Uterus (tissue), 4 donors: ENCODE data around the gene N4BP3. TPM values are rescaled to one million over a fixed set of nuclear protein-coding genes. Genes with fewer than 3 reads are reported as not detected.

Experiments
- DNase-seq, 2 donors: peaks; one replicate each; pipeline ENCODE4 v3.0.0-alpha.2; 2019 to 2020
- H3K27ac ChIP-seq, 2 donors: fragments of 200-600 bp; sonication (generic); 1 replicate in 1 of 2; 2 replicates in 1 of 2; pipeline ENCODE4 v1.5.1; 2016 to 2018
- H3K27me3 ChIP-seq, 2 donors: fragments of 200-600 bp; sonication (generic); one replicate each; pipeline ENCODE4 v1.5.1; 2018 to 2019; ENCODE audit warnings: control low read depth in 1 of 2
- H3K36me3 ChIP-seq, 2 donors: fragments of 200-600 bp; sonication (generic); one replicate each; pipeline ENCODE4 v1.5.1; 2019; ENCODE audit warnings: control low read depth in 1 of 2
- H3K4me1 ChIP-seq, 2 donors: fragments of 200-600 bp; sonication (generic); one replicate each; pipeline ENCODE4 v1.5.1; 2018 to 2019; ENCODE audit warnings: control low read depth in 1 of 2
- H3K4me3 ChIP-seq, 2 donors: fragments of 200-600 bp; sonication (generic); 1 replicate in 1 of 2; 2 replicates in 1 of 2; pipeline ENCODE4 v1.5.1; 2018 to 2019; ENCODE audit warnings: mild to moderate bottlenecking in 1 of 2
- H3K9me3 ChIP-seq, 2 donors: fragments of 200-600 bp; sonication (generic); one replicate each; pipeline ENCODE4 v1.5.1; 2019; ENCODE audit warnings: control low read depth in 1 of 2
- CTCF ChIP-seq, 4 experiments: fragments of 200-600 bp in 2 of 4; fragments of 450-650 bp in 2 of 4; sonication (generic) in 2 of 4; IDR thresholded peaks; one replicate each; pipeline ENCODE4 v1.5.1; 2016 to 2019; ENCODE audit warnings: antibody characterized with exemption in 4 of 4, mild to moderate bottlenecking in 2 of 4, moderate library complexity in 1 of 4
- POLR2A ChIP-seq, 2 donors: fragments of 450-650 bp; IDR thresholded peaks; one replicate each; pipeline ENCODE4 v1.6.1; 2016; ENCODE audit warnings: antibody characterized with exemption in 2 of 2, mild to moderate bottlenecking in 1 of 2, moderate library complexity in 1 of 2
- intact Hi-C: fragments of 100-400 bp; cut with DNase I; formaldehyde crosslinking; loops from one replicate; pipeline ENCODE4 v1.15.1; 2023; ENCODE audit warnings: low total_unique reads
- total RNA-seq, 4 donors: library from RNA; depleted of rRNA in 3 of 4; stranded (reverse); fragments of >200 nt in 3 of 4; gene quantifications; one replicate each; pipeline versions ENCODE4 v1.1.0 to v1.2.4, GENCODE V29; 2014 to 2023
- donor health status: DM: yes; HTN: yes; CAD: no.

Gene N4BP3
- total RNA-seq, 4 donors from 2014 or later: 0.59 to 9.6 (median 1.6) TPM

GRCh38 chr5:178108446-178108845 is 4.9 kb upstream of the N4BP3 start:
- H3K9me3 ChIP-seq: no peaks in the 10 kb centered on the region
- TF ChIP-seq POLR2A (IDR thresholded peaks at IDR 0.05) (no peak), CTCF (IDR thresholded peaks at IDR 0.05) (no peak)
- H3K27me3 ChIP-seq: no peaks in the 10 kb centered on the region
- no peak for DNase-seq
- intact Hi-C loops: no loop called here
- H3K4me1 ChIP-seq: peaks cover 0 to 5% of the 10 kb centered on the region in 2 donors
- H3K4me3 ChIP-seq: no peak overlapping the region
- H3K27ac ChIP-seq: no peak overlapping the region
- no peaks in the 10 kb centered on the region for H3K36me3 ChIP-seq

GRCh38 chr5:178108966-178109365 is 4.4 kb upstream of the N4BP3 start:
- TF ChIP-seq CTCF (IDR thresholded peaks at IDR 0.05) (no peak), POLR2A (IDR thresholded peaks at IDR 0.05) (no peak)

GRCh38 chr5:178110511-178110910 is 2.8 kb upstream of the N4BP3 start:
- intact Hi-C loops: no loop called here
- Histone ChIP-seq H3K4me1 (peaks cover 0 to 11% of the 10 kb centered on the region in 2 donors), H3K9me3 (no peaks in the 10 kb centered on the region), H3K27ac (no peak overlapping the region), H3K27me3 (no peaks in the 10 kb centered on the region), H3K36me3 (no peaks in the 10 kb centered on the region), H3K4me3 (no peak overlapping the region)
- DNase-seq: no peak
- TF ChIP-seq POLR2A (IDR thresholded peaks at IDR 0.05): no peak
- TF ChIP-seq CTCF (IDR thresholded peaks at IDR 0.05): no peak

More at GRCh38 chr5:178108966-178109365, 4.4 kb upstream of the N4BP3 start:
- Histone ChIP-seq H3K4me1 (peaks cover 0 to 10% of the 10 kb centered on the region in 2 donors), H3K27ac (no peak overlapping the region), H3K9me3 (no peaks in the 10 kb centered on the region), H3K4me3 (no peak overlapping the region), H3K36me3 (no peaks in the 10 kb centered on the region), H3K27me3 (no peaks in the 10 kb centered on the region)
- intact Hi-C loops: no loop called here
- DNase-seq: no peak

- H3K9me3 ChIP-seq: no peaks in the 10 kb centered on the region
- no peak for TF ChIP-seq POLR2A (IDR thresholded peaks at IDR 0.05)
- no peak for TF ChIP-seq CTCF (IDR thresholded peaks at IDR 0.05)
- no peaks in the 10 kb centered on the region for H3K27me3 ChIP-seq
- H3K4me3 ChIP-seq: no peak overlapping the region
- intact Hi-C loops: no loop called here
- no peak overlapping the region for H3K27ac ChIP-seq
- no peak for DNase-seq
- H3K4me1 ChIP-seq: peaks cover 0 to 11% of the 10 kb centered on the region in 2 donors
- H3K36me3 ChIP-seq: no peaks in the 10 kb centered on the region
Measured at GRCh38 chr5:178111925-178112324, 1.4 kb upstream of the N4BP3 start.

- intact Hi-C loops: no loop called here
- Histone ChIP-seq H3K27ac (no peak overlapping the region), H3K27me3 (no peaks in the 10 kb centered on the region)
Measured at GRCh38 chr5:178112545-178112944, 787 bp upstream of the N4BP3 start.

More at GRCh38 chr5:178112545-178112944, 787 bp upstream of the N4BP3 start:
- no peak for DNase-seq
- Histone ChIP-seq H3K4me3 (no peak overlapping the region), H3K4me1 (peaks cover 0 to 11% of the 10 kb centered on the region in 2 donors), H3K36me3 (no peaks in the 10 kb centered on the region), H3K9me3 (no peaks in the 10 kb centered on the region)
- TF ChIP-seq POLR2A (IDR thresholded peaks at IDR 0.05): no peak
- no peak for TF ChIP-seq CTCF (IDR thresholded peaks at IDR 0.05)
